ENCODE data around the gene OCLN. TPM values are rescaled to one million over a fixed set of nuclear protein-coding genes. Genes with fewer than 3 reads are reported as not detected.
"Not testable (repeated sequence)": the region's sequence is repeated elsewhere in the genome, so short reads cannot be mapped to it uniquely, and the experiment has no call there.

The OCLN gene
- total RNA-seq, 1 experiment from 2014 or later: 2.8 TPM

- H3K4me3 ChIP-seq (ENCODE audit: low read length): no peak overlapping the region
- no peak overlapping the region for H3K4me2 ChIP-seq (ENCODE audit: low read depth, low read length, poor library complexity, severe bottlenecking)
- no peaks in the 10 kb centered on the region for H3K27me3 ChIP-seq (ENCODE audit: low read length)
- no peaks in the 10 kb centered on the region for H3K9me2 ChIP-seq (replicated peaks; ENCODE audit: insufficient read depth, low read length)
- no peak overlapping the region for H3K9ac ChIP-seq (ENCODE audit: low read length)
- H2AFZ ChIP-seq (ENCODE audit: low read length): no peak overlapping the region
- no peaks in the 10 kb centered on the region for H3K36me3 ChIP-seq (ENCODE audit: insufficient read depth, low read length)
- no peaks in the 10 kb centered on the region for H4K20me1 ChIP-seq (ENCODE audit: insufficient read depth, low read depth, low read length)
- DNase-seq: no peak
- no peaks in the 10 kb centered on the region for H3K79me2 ChIP-seq (ENCODE audit: low read length)
- H3K4me1 ChIP-seq (ENCODE audit: low read length): no peaks in the 10 kb centered on the region
- no peak overlapping the region for H3K27ac ChIP-seq (ENCODE audit: low read length)
- no peaks in the 10 kb centered on the region for H3K9me3 ChIP-seq (ENCODE audit: low read length)
These were observed 34.7 kb downstream of the OCLN start for GRCh38 chr5:69527128-69527770.

DNA sequence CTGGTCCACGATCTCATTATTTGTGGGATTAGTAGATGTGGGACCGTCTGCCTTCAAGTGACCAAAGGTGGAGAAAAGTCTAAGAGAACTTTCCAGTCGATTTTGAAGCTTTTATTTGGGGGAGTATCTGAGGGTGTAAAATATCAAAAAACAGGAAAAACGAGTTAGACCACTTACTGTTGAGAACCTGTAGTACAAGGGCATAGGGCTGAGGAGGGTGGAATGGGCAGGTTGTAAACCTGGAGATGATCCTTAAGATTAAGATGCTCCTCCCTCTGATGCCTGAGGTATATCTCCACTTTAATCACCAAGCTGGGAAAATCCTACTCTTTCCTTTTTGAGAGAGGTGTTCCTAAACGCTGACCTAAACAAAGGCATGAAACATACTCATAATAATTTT lies 35.4 kb downstream of the OCLN start:
- H3K36me3 ChIP-seq (ENCODE audit: insufficient read depth, low read length): no peaks in the 10 kb centered on the region
- no peaks in the 10 kb centered on the region for H3K9me2 ChIP-seq (replicated peaks; ENCODE audit: insufficient read depth, low read length)
- H3K4me1 ChIP-seq (ENCODE audit: low read length): no peaks in the 10 kb centered on the region
- H3K79me2 ChIP-seq (ENCODE audit: low read length): no peaks in the 10 kb centered on the region
- no peak for DNase-seq
- no peak overlapping the region for H3K9ac ChIP-seq (ENCODE audit: low read length)
- H2AFZ ChIP-seq (ENCODE audit: low read length): no peak overlapping the region
- no peak overlapping the region for H3K27ac ChIP-seq (ENCODE audit: low read length)
- H3K9me3 ChIP-seq (ENCODE audit: low read length): no peaks in the 10 kb centered on the region
- no peak overlapping the region for H3K4me3 ChIP-seq (ENCODE audit: low read length)
- H3K27me3 ChIP-seq (ENCODE audit: low read length): no peaks in the 10 kb centered on the region
- H3K4me2 ChIP-seq (ENCODE audit: low read depth, low read length, poor library complexity, severe bottlenecking): no peak overlapping the region
- H4K20me1 ChIP-seq (ENCODE audit: insufficient read depth, low read depth, low read length): no peaks in the 10 kb centered on the region

DNA sequence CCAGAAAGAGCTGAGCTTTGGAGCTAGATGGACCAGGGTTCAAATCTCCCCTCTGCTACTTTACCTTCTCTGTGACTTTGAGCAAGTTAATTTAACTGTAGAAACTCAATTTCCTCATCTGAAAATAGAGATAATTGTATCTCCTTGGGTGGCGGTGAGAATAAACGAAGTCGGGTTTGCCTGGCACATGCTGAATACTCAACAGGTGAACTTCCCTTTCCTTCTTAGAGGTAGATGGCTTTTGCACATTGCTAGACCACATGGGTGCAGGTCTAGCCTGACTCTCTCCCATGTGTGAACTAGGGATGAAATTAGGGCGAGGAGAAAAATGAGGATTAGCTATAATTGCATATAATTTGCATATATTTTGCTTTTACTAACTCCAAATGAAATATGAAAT lies 36.0 kb downstream of the OCLN start:
- no peaks in the 10 kb centered on the region for H3K9me3 ChIP-seq (ENCODE audit: low read length)
- H3K9ac ChIP-seq (ENCODE audit: low read length): no peak overlapping the region
- H3K79me2 ChIP-seq (ENCODE audit: low read length): no peaks in the 10 kb centered on the region

GRCh38 chr5:69530561-69531405 lies 38.2 kb downstream of the OCLN start:
- DNase-seq: no peak
- no peak overlapping the region for H3K9ac ChIP-seq (ENCODE audit: low read length)
- H3K9me2 ChIP-seq (replicated peaks; ENCODE audit: insufficient read depth, low read length): no peaks in the 10 kb centered on the region
- H4K20me1 ChIP-seq (ENCODE audit: insufficient read depth, low read depth, low read length): no peaks in the 10 kb centered on the region
- no peak overlapping the region for H3K27ac ChIP-seq (ENCODE audit: low read length)
- no peaks in the 10 kb centered on the region for H3K9me3 ChIP-seq (ENCODE audit: low read length)
- H3K79me2 ChIP-seq (ENCODE audit: low read length): no peaks in the 10 kb centered on the region
- H3K4me1 ChIP-seq (ENCODE audit: low read length): no peaks in the 10 kb centered on the region
- H3K27me3 ChIP-seq (ENCODE audit: low read length): no peaks in the 10 kb centered on the region
- no peak overlapping the region for H2AFZ ChIP-seq (ENCODE audit: low read length)
- no peaks in the 10 kb centered on the region for H3K36me3 ChIP-seq (ENCODE audit: insufficient read depth, low read length)
- no peak overlapping the region for H3K4me2 ChIP-seq (ENCODE audit: low read depth, low read length, poor library complexity, severe bottlenecking)
- H3K4me3 ChIP-seq (ENCODE audit: low read length): no peak overlapping the region

More for the DNA sequence above, 36.0 kb downstream of the OCLN start:
- H3K9me2 ChIP-seq (replicated peaks; ENCODE audit: insufficient read depth, low read length): no peaks in the 10 kb centered on the region
- no peaks in the 10 kb centered on the region for H4K20me1 ChIP-seq (ENCODE audit: insufficient read depth, low read depth, low read length)
- no peaks in the 10 kb centered on the region for H3K27me3 ChIP-seq (ENCODE audit: low read length)
- DNase-seq: no peak
- H3K4me3 ChIP-seq (ENCODE audit: low read length): no peak overlapping the region
- no peaks in the 10 kb centered on the region for H3K4me1 ChIP-seq (ENCODE audit: low read length)
- no peak overlapping the region for H3K27ac ChIP-seq (ENCODE audit: low read length)
- H2AFZ ChIP-seq (ENCODE audit: low read length): no peak overlapping the region
- no peak overlapping the region for H3K4me2 ChIP-seq (ENCODE audit: low read depth, low read length, poor library complexity, severe bottlenecking)
- H3K36me3 ChIP-seq (ENCODE audit: insufficient read depth, low read length): no peaks in the 10 kb centered on the region

GRCh38 chr5:69531406-69531801 lies 38.8 kb downstream of the OCLN start:
- Histone ChIP-seq H3K4me2 (ENCODE audit: low read depth, low read length, poor library complexity, severe bottlenecking) (no peak overlapping the region), H3K36me3 (ENCODE audit: insufficient read depth, low read length) (no peaks in the 10 kb centered on the region)

DNA sequence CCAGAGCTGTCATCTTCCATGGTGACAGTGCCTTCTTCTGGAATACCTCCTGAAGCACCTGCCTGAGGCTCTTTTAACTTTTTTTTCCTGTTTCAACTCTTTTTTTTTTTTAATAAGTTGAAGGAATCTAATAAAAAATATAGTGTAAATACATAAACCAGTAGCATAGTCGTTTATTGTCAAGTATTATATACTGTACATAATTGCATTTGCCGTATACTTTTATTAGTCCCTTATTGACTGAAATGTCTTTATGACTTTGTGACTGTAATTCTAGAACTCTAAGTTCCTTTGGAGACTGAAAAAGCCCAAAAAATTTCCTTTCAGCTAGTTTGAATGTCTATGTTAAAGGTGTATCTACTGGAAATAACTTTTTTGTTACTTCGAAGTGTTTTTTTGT lies 45.3 kb downstream of the OCLN start:
- H3K4me3 ChIP-seq (ENCODE audit: low read length); H3K9ac ChIP-seq (ENCODE audit: low read length); H2AFZ ChIP-seq (ENCODE audit: low read length); H3K9me3 ChIP-seq (ENCODE audit: low read length); H3K27me3 ChIP-seq (ENCODE audit: low read length); H3K36me3 ChIP-seq (ENCODE audit: insufficient read depth, low read length); H3K9me2 ChIP-seq (replicated peaks; ENCODE audit: insufficient read depth, low read length); DNase-seq; H3K4me2 ChIP-seq (ENCODE audit: low read depth, low read length, poor library complexity, severe bottlenecking); H3K79me2 ChIP-seq (ENCODE audit: low read length); H4K20me1 ChIP-seq (ENCODE audit: insufficient read depth, low read depth, low read length); H3K4me1 ChIP-seq (ENCODE audit: low read length); H3K27ac ChIP-seq (ENCODE audit: low read length): not testable (repeated sequence)

More at GRCh38 chr5:69531406-69531801, 38.8 kb downstream of the OCLN start:
- no peaks in the 10 kb centered on the region for H4K20me1 ChIP-seq (ENCODE audit: insufficient read depth, low read depth, low read length)
- no peak overlapping the region for H3K27ac ChIP-seq (ENCODE audit: low read length)
- H3K79me2 ChIP-seq (ENCODE audit: low read length): no peaks in the 10 kb centered on the region
- DNase-seq: no peak
- H3K4me3 ChIP-seq (ENCODE audit: low read length): no peak overlapping the region
- H3K9ac ChIP-seq (ENCODE audit: low read length): no peak overlapping the region
- H3K9me3 ChIP-seq (ENCODE audit: low read length): no peaks in the 10 kb centered on the region
- no peaks in the 10 kb centered on the region for H3K4me1 ChIP-seq (ENCODE audit: low read length)
- no peaks in the 10 kb centered on the region for H3K27me3 ChIP-seq (ENCODE audit: low read length)
- H2AFZ ChIP-seq (ENCODE audit: low read length): no peak overlapping the region
- H3K9me2 ChIP-seq (replicated peaks; ENCODE audit: insufficient read depth, low read length): no peaks in the 10 kb centered on the region

- H3K4me3 ChIP-seq (ENCODE audit: low read length); DNase-seq; H3K79me2 ChIP-seq (ENCODE audit: low read length); H2AFZ ChIP-seq (ENCODE audit: low read length); H3K4me2 ChIP-seq (ENCODE audit: low read depth, low read length, poor library complexity, severe bottlenecking); H3K36me3 ChIP-seq (ENCODE audit: insufficient read depth, low read length); H4K20me1 ChIP-seq (ENCODE audit: insufficient read depth, low read depth, low read length); H3K9me2 ChIP-seq (replicated peaks; ENCODE audit: insufficient read depth, low read length); H3K27ac ChIP-seq (ENCODE audit: low read length); H3K9ac ChIP-seq (ENCODE audit: low read length); H3K4me1 ChIP-seq (ENCODE audit: low read length); H3K9me3 ChIP-seq (ENCODE audit: low read length); H3K27me3 ChIP-seq (ENCODE audit: low read length): not testable (repeated sequence)
These were observed 46.1 kb downstream of the OCLN start for GRCh38 chr5:69538735-69539134.

DNA sequence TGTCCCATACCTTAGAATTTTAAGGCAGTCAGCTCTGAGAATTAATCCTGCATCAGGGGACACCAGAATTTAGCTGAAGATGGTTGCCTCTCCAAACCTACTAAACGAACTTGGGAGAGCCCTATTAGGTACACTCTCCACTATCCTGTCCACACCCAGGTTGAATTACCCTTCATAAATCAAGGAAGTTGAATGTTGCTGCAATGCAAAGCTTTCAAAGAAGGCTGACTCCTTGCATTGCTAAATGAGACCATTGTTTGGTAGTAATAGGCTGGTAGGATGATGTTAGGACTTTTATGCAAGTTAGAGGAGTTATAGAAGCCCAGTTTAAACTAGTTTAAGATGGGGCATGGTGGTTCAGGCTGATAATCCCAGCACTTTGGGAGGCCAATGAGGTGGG lies 48.8 kb downstream of the OCLN start:
- DNase-seq; H3K4me2 ChIP-seq (ENCODE audit: low read depth, low read length, poor library complexity, severe bottlenecking): not testable (repeated sequence)

More for the DNA sequence above, 48.8 kb downstream of the OCLN start:
- not testable (repeated sequence) for H3K27me3 ChIP-seq (ENCODE audit: low read length); H3K4me1 ChIP-seq (ENCODE audit: low read length); H3K79me2 ChIP-seq (ENCODE audit: low read length); H4K20me1 ChIP-seq (ENCODE audit: insufficient read depth, low read depth, low read length); H3K36me3 ChIP-seq (ENCODE audit: insufficient read depth, low read length); H3K9me2 ChIP-seq (replicated peaks; ENCODE audit: insufficient read depth, low read length); H2AFZ ChIP-seq (ENCODE audit: low read length); H3K4me3 ChIP-seq (ENCODE audit: low read length); H3K9ac ChIP-seq (ENCODE audit: low read length); H3K27ac ChIP-seq (ENCODE audit: low read length); H3K9me3 ChIP-seq (ENCODE audit: low read length)

All from Karpas-422 (cell line).